Globus pallidus (tissue), 1 donor: ENCODE data around the gene MAP4K1.
"Not testable (repeated sequence)": the region's sequence is repeated elsewhere in the genome, so short reads cannot be mapped to it uniquely, and the experiment has no call there.

ENCODE experiments used
- DNase-seq: peaks from one replicate; pipeline ENCODE4 v3.0.0-alpha.2; 2015; ENCODE audit warnings: low spot score

MAP4K1 gene

DNA sequence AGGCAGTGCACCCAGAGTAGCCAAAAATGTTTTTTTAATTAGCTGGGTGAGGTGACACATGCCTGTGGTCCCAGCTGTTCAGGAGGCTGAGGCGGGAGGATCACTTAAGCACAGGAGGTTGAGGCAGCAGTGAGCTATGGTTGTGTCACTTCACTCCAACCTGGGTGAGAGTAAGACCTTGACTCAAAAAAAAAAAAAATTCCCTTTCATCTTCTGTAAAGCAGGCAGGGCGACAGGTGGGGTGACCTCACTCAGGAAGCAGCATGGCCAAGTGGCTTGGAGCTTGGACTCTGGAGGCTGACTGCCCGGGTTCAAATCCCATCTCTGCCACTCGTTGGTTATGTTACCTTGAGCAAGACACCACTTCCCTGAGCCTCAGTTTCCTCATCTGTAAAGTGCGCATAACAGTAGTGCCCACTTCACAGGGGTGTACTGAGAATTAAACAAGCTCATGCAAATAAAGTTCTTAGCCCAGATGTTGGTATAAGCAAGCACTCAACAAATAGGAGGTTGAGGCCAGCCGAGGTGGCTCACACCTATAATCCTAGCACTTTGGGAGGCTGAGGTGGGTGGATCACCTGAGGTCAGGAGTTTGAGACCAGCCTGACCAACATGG lies 48.3 kb downstream of the MAP4K1 start:
- DNase-seq, result no peak

DNA sequence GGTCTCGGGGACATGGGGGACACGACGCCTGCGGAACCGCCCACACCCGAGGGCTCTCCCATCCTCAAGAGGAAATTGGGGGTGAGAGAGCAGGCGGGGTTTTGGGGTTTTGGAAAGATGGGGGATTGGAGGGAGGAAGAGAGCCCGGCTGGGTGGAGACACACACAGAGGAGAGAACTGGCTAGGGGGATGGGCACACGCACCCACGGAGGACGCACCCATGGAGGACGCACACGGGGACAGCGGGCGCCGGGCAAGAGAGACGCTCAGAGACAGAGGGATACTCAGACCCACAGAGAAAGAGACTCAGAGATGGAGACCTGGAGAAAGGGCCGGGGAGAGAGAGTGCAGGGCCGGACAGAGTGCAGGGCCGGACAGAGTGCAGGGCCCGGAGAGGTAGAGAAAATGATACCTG lies 52.1 kb downstream of the MAP4K1 start:
- DNase-seq, result no peak

DNA sequence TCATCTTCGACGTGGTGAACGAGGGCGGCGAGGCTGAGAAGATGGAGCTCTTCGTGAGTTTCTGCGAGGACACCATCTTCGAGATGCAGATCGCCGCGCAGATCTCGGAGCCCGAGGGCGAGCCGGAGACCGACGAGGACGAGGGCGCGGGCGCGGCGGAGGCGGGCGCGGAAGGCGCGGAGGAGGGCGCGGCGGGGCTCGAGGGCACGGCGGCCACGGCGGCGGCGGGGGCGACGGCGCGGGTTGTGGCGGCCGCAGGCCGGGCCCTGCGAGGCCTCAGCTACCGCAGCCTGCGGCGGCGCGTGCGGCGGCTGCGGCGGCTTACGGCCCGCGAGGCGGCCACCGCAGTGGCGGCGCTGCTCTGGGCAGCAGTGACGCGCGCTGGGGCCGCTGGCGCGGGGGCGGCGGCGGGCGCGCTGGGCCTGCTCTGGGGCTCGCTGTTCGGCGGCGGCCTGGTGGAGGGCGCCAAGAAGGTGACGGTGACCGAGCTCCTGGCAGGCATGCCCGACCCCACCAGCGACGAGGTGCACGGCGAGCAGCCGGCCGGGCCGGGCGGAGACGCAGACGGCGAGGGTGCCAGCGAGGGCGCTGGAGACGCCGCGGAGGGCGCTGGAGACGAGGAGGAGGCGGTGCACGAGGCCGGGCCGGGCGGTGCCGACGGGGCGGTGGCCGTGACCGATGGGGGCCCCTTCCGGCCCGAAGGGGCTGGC lies 52.6 kb downstream of the MAP4K1 start:
- DNase-seq, result no peak

DNA sequence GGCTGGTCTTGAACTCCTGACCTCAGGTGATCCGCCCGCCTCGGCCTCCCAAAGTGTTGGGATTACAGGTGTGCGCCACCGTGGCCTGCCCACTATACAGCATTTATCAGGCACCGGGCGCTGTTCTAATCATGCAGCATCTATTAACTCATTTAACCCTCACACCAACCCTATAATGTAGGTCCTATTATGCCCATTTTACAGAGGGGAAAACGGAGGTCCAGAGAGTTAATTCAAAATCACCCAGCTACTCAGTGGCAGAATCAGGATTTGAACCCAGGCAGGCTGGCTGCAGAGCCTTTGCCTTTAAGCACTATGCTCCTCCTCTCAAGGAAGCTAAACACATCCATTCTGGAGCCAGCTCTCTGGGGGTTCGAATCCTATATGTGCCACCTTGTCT lies 54.3 kb downstream of the MAP4K1 start:
- DNase-seq, result no peak

DNA sequence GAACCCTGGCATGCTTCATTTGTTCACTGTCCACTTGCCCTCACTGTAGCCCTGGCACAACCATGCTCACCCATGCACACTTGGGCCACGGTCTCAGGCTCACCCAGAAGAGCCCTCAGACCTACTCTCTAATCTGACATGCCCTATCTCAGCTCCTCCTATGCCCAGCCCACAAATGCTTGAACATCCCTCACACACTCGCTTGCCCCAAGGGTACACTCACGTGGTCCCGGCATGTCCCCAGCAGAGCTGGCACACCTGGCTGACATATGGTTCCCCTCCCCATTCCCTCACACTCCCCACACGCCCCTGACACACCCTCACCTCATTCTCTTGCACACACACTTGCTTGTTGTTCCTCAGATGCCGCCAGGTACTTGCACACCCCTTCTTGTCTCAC lies 55.7 kb downstream of the MAP4K1 start:
- no peak for DNase-seq

DNA sequence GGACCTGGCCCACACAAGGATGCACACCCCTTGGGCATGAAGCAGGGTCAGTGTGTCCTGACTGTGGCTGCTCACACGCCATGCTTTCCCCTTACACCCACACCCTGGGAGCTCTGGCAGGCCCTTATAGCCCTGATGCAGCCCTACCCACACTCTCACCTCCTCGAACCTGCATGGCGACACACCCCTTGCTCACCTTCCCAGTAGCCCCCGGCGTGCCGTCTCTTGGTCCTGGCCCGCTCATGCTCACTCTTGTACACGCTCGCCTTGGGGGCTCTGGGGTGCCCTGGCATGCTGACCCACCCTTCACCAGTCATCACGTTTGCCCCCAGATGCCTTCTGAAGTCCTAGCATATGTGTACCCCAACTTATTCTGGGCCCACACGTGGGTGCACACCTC lies 56.1 kb downstream of the MAP4K1 start:
- DNase-seq, result no peak

DNA sequence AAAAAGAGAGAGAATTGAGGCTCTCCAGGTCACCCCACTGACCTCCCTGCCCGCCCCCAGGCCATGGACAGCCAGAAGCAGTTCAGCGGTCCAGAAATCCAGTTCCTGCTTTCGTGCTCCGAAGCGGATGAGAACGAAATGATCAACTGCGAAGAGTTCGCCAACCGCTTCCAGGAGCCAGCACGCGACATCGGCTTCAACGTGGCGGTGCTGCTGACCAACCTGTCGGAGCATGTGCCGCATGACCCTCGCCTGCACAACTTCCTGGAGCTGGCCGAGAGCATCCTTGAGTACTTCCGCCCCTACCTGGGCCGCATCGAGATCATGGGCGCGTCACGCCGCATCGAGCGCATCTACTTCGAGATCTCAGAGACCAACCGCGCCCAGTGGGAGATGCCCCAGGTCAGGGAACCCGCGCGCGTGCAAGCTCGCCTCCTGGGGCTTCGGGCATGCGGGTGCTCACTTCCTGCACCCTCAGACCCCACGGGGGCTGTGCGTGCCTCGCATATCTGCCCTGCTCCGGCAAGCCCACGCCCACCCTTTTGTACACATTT lies 56.6 kb downstream of the MAP4K1 start:
- DNase-seq, result no peak

DNA sequence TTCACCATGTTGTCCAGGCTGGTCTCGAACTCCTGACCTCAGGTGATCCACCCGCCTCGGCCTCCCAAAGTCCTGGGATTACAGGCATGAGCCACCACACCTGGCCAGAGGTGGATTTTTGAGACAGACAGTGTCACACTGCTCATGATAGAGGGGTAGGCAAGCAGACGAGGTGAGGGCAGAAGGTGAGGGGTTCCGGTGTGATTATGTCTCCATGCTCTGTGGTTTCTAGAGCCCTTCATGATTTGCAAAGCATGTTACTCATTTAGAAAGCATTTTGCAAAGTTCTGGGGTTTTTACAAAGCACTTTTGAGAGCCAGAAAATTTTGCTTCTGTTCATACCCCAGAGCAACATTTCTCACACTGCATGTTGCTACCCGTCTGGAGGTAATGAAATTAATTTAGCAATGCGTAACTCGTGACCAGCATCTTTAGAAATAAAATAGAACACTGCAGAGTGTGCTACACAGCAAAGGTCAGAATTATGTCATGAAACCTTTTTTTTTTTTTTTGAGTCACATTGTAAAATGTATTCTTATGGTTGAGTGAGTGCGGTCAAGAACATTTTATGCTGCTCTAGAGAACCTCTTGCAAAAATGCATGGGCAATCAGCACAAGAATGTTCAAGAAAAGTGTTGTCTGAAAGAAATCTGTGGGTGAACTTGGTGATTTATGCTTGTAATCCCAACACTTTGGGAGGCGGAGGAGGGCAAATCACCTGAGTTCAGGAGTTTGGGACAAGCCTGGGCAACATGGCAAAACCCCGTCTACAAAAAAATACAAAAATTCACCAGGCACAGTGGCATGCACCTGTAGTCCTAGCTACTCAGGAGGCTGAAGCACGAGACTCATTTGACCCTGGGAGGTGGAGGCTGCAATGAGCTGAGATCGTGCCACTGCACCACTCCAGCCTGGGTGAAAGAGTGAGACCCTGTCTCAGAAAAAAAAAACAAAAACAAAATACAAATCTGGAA lies 58.0 kb downstream of the MAP4K1 start:
- DNase-seq, result no peak

DNA sequence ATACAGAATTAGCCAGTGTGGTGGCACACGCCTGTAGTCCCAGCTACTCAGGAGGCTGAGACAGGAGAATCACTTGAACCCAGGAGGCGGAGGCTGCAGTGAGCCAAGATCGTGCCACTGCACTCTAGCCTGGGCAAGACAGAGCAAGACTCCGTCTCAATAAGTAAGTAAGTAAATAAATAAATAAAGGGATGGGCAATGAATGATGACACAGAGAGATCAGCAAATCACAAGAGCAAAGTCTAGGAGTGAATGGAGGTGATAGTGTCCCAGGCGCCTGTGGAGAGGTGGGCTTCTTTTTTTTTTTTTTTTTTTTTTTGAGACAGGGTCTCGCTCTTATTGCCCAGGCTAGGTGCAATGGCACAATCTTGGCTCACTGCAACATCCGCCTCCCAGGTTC lies 58.8 kb downstream of the MAP4K1 start:
- DNase-seq, result not testable (repeated sequence)

DNA sequence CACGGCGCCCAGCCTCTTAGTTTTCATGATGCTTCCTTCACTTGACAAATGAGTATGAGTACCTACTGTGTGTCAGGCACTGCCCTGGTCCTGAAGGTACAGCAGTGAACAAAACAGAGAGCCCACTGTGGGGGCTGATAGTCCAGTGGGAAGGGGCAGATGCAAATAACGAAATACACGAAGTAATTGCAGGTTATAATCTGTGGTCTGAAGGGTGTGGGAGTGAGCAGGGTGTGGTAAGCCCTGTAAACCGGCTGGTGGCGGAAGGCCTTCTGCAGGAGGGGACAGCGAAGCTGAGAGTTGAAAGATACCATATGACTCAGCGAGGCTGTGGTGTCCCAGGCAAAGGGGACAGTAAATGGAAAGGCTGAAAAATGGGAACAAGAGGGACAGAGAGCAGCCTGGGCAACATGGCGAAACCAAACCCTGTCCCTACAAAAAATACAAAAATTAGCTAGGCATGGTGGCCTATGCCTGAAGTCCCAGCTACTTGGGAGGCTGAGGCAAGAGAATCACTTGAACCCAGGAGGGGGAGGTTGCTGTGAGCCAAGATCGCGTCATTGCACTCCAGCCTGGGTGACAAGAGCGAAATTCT lies 60.5 kb downstream of the MAP4K1 start:
- no peak for DNase-seq

DNA sequence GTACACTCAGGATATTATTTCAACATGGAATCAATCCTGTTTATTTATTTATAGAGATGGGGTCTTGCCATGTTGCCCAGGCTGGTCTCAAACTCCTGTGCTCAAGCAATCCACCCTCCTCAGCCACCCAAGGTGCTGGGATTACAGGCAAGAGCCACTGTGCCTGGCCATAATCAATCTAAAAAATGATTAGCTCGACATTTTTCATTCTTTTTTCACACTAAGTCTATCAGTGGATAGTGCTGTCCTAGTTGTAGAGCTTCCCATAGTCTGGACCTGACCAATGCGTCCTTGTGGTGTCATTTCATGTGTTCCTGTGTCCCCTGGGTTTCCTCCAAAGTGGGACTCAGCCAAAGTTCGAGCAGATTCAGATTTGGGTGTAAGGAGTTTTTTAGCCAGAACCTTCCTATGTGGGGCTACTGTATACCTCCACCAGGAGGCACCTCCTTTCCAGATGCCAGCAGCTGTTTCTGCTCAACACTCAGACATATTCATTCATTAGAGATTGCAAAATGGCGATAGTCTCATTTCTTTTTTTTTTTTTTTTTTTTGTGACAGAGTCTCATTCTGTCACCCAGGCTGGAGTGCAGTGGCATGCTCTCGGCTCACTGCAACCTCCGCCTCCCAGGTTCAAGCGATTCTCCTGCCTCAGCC lies 61.1 kb downstream of the MAP4K1 start:
- DNase-seq, result no peak

DNA sequence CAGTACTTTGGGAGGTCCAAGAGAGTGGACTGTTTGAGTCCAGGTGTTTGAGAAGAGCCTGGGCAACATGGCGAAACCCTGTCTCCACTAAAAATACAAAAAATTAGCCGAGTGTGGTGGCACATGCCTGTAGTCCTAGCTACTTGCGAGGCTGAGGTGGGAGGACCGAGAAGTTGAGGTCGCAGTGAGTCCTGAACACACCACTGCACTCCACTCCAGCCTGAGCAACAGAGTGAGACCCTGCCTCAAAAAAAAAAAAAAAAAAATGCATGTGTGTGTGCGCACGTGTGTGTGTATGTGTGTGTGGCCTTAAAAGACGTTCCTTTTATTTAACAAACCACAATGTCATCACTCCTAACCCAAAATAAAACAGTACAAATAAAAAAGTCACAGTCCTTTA lies 62.6 kb downstream of the MAP4K1 start:
- no peak for DNase-seq

DNA sequence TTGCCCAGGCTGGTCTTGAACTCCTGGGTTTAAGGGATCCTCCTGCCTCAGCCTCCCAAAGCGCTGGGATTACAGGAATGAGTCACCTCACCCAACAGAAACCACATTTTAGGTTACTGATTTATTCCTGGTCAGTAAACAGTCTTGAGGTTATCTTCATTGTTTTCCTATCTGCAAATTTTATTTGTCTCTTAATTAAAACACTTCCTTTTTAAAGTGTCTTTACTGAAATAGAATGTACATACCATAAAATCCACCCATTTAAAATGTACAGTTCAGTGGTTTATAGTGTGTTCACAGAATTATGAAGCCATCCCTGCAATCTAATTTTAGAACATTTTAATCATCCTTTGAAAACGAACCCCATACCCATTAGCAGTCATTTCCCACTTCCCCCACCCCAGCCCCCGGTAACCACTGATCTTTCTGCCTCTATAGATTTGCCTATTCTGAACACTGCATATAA lies 63.0 kb downstream of the MAP4K1 start:
- DNase-seq, result no peak

DNA sequence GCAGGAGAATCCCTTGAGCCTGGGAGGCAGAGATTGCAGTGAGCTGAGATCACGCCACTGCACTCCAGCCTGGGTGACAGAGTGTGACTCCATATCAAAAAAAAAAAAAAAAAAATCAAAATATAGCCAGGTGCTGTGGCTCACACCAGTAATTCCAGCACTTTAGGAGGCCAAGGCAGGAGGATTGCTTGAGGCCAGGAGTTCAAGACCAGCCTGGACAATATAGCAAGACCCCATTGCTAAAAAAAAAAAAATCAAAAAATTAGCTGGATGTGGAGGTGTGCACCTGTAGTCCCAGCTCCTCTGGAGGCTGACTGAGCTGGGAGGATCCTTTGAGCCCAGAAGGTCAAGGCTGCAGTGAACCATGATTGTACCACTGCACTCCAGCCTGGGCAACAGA lies 64.5 kb downstream of the MAP4K1 start:
- DNase-seq, result not testable (repeated sequence)

DNA sequence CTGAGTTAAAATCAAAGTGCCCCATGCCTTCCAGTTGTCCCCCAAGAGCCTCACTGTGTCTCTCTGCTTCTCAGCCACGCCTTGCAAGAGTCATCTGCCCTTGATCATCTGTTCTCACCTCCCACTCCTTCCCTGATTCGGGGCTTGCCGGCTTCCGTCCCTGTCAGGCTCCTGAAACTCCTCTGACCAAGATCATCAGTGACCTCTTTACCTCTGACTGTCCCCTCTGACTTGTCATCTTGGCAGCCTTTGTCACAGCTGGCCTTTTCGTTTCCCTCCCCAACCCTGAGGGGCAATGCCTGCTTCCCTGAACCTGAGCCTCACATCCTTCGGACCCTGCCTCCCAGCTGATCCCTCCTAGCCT lies 66.3 kb downstream of the MAP4K1 start:
- no peak for DNase-seq

DNA sequence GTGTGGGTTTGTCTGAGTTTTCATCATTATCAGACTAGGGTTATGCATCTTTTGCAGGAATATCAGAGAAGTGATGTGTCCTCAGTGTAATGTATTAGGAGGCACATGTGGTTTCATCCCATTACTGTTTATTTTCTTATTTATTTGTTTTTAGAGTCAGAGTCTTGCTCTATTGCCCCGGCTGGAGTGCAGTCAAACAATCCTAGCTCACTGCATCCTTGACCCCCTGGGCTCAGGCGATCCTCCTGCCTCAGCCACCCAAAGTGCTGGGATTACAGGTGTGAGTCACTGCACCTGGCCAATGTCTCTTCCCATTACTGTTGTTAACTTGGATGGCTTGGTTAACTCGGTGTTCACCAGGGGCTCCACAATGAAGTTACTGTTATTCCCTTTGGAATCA lies 67.4 kb downstream of the MAP4K1 start:
- DNase-seq, result no peak

DNA sequence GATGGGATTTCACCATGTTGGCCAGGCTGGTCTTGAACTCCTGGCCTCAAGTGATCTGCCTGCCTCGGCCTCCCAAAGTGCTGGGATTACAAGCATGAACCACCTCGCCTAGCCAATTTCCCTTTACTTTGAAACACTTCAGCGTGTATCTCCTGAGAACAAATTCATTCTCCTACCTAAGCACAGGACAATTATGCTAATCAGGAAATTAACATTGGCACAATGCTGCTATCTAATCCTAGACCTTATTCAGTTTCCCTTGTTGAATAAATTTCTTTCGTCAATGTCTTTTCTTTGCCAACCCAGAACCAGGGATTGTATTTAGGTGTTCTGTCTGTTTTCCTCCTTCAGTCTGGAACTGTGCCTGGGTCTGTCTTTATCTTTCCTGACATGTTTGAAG lies 67.8 kb downstream of the MAP4K1 start:
- no peak for DNase-seq

DNA sequence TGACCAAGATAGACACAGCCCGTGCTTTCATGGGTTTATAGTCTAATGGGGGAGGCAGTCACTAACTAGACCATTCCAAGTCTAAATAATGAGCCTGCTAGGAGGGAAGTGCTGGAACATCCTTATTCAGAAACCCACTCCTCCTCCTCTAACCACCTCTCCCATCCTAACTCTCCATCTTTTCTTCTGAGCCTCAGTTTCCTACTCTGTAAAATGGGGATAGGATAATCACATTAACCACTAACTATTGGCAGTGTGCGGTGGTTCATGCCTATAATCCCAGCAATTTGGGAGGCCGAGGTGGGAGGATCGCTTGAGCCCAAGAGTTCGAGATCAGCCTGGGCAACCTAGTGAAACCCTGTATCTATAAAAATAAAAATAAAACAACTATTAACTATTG lies 68.7 kb downstream of the MAP4K1 start:
- no peak for DNase-seq

DNA sequence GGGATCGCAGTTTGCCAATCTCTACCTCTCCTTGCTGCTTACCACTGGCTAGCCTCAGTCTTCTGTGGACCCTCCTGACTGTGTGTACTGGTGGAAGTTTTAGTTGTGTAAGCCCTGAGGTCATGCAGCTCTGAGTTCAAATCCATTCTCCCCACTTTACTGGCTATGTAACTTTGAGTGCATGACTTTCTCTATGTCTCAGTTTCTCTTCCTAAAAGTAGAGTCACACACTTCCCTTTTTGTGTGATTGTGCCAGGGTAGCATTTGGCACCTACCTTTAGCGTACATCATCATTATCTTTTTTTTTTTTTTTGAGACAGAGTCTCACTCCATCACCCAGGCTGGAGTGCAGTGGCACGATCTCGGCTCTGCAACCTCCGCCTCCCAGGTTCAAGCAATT lies 70.3 kb downstream of the MAP4K1 start:
- DNase-seq, result no peak

DNA sequence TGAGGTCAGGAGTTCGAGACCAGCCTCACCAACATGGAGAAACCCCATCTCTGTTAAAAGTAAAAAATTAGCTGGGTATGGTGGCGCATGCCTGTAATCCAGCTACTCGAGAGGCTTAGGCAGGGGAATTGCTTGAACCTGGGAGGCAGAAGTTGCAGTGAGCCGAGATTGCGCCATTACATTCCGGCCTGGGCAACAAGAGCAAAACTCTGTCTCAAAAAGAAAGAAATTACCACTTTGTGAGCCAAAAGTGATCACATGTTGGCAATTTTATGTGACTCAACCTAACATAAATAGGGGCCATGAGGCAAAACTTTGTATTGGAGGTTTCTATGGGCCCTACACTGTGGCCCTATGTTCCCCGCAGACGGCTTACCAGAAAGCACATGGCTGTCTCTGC lies 72.2 kb downstream of the MAP4K1 start:
- no peak for DNase-seq

DNA sequence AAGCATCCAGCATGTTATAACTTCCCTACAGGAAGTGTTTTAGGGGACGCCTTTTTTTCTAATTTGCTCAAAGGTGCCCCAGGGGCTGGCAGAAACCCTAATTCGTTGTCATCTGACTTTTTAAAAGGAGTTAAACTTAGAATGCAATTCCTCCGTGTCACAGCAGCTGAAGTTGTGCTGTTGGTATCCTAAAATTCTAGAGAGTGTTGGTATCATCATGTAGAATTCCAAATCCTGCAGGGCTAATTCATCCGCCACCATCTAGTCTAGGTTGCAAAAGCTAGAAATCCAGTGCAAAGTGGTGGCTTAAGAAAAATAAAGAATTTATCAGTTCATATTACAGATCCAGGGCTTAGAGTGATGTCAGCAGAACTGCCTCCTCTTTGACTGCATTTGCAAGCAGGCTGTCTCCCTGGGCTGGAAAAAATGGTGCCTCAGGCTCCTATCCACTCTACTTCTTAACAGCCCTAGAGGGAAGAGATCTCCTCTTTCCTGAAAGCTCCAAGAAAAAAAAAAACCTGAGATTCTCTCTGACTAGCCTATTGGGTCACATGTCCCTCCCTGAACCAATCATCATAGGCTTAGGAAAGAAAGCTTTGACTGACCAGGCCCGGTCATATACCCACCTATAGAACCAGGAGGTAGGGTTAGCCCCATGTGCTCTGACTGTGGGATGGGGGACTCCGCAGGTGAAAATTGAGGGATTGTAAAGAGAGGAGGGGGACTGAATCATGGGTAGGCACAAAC lies 73.0 kb downstream of the MAP4K1 start:
- no peak for DNase-seq
